Measurements from ENCODE around the gene NEGR1. TPM values are rescaled to one million over a fixed set of nuclear protein-coding genes. Genes with fewer than 3 reads are reported as not detected.

The NEGR1 gene
- polyA plus RNA-seq, 1 donor from 2014 or later, result 47.4 TPM

GRCh38 chr1:71448444-71448843 lies 833.9 kb downstream of the NEGR1 start:
- no peak overlapping the region for H2AFZ ChIP-seq (ENCODE audit: low read depth, low read length)
- H3K4me3 ChIP-seq (ENCODE audit: low read length), result no peak overlapping the region
- no peaks in the 10 kb centered on the region for H3K27me3 ChIP-seq (ENCODE audit: insufficient read depth, low read depth, low read length)

DNA sequence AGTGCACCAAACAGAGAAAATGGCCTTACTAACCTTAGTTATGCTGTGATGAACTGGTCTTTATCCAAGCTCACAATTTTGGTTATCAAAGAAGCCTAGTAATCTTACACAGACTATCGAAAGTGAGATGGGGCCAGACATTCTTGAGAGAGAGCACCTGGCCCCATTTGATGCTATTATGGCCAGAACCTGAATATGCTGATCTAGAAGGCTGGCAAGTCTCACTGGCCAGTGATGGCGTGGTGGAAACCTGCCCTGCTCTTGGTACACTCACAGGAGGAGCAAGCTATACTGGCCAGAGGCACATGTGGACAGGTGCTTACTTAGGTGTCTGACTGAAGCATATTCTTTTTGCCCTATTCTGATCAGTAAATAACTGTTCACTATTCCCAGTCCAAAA lies 843.7 kb downstream of the NEGR1 start:
- Histone ChIP-seq H3F3A (ENCODE audit: insufficient read depth, low read length, poor library complexity, severe bottlenecking) (no peaks in the 10 kb centered on the region), H3K79me2 (replicated peaks; ENCODE audit: insufficient read depth, low read length) (no peaks in the 10 kb centered on the region), H3K27me3 (ENCODE audit: insufficient read depth, low read depth, low read length) (no peaks in the 10 kb centered on the region), H3K36me3 (ENCODE audit: insufficient read depth, low read length) (no peaks in the 10 kb centered on the region), H3K27ac (ENCODE audit: low read length) (no peak overlapping the region), H3K9me3 (ENCODE audit: low read length) (no peaks in the 10 kb centered on the region), H2AFZ (ENCODE audit: low read depth, low read length) (no peak overlapping the region), H3K4me2 (ENCODE audit: low read length) (no peak overlapping the region), H3K9me2 (ENCODE audit: insufficient read depth, low read length) (no peaks in the 10 kb centered on the region), H4K20me1 (ENCODE audit: insufficient read depth) (no peaks in the 10 kb centered on the region), H3K4me3 (ENCODE audit: low read length) (no peak overlapping the region), H3K9ac (ENCODE audit: low read length) (no peak overlapping the region)
- TF ChIP-seq SMC3 (conservative IDR thresholded peaks at IDR 0.05; ENCODE audit: poor library complexity) (no peak), POLR2AphosphoS5 (IDR thresholded peaks at IDR 0.05) (no peak), TAF1 (IDR thresholded peaks at IDR 0.05; ENCODE audit: low read depth) (no peak), RAD21 (conservative IDR thresholded peaks at IDR 0.05) (no peak), EP300 (conservative IDR thresholded peaks at IDR 0.05; ENCODE audit: poor library complexity, severe bottlenecking) (no peak), MXI1 (conservative IDR thresholded peaks at IDR 0.05; ENCODE audit: poor library complexity, severe bottlenecking) (no peak), EZH2 (IDR thresholded peaks at IDR 0.05; ENCODE audit: borderline replicate concordance, insufficient read depth, low read length, poor library complexity, severe bottlenecking) (no peak)
- TF ChIP-seq, protein P1, sequence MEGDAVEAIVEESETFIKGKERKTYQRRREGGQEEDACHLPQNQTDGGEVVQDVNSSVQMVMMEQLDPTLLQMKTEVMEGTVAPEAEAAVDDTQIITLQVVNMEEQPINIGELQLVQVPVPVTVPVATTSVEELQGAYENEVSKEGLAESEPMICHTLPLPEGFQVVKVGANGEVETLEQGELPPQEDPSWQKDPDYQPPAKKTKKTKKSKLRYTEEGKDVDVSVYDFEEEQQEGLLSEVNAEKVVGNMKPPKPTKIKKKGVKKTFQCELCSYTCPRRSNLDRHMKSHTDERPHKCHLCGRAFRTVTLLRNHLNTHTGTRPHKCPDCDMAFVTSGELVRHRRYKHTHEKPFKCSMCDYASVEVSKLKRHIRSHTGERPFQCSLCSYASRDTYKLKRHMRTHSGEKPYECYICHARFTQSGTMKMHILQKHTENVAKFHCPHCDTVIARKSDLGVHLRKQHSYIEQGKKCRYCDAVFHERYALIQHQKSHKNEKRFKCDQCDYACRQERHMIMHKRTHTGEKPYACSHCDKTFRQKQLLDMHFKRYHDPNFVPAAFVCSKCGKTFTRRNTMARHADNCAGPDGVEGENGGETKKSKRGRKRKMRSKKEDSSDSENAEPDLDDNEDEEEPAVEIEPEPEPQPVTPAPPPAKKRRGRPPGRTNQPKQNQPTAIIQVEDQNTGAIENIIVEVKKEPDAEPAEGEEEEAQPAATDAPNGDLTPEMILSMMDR (IDR thresholded peaks at IDR 0.05; ENCODE audit: poor library complexity, severe bottlenecking), result no peak

More at GRCh38 chr1:71448444-71448843, 833.9 kb downstream of the NEGR1 start:
- Histone ChIP-seq H3F3A (ENCODE audit: insufficient read depth, low read length, poor library complexity, severe bottlenecking) (no peaks in the 10 kb centered on the region), H3K79me2 (replicated peaks; ENCODE audit: insufficient read depth, low read length) (no peaks in the 10 kb centered on the region), H3K9me2 (ENCODE audit: insufficient read depth, low read length) (no peaks in the 10 kb centered on the region), H3K9ac (ENCODE audit: low read length) (no peak overlapping the region), H3K9me3 (ENCODE audit: low read length) (no peaks in the 10 kb centered on the region), H3K4me2 (ENCODE audit: low read length) (no peak overlapping the region), H3K27ac (ENCODE audit: low read length) (no peak overlapping the region), H3K36me3 (ENCODE audit: insufficient read depth, low read length) (no peaks in the 10 kb centered on the region), H4K20me1 (ENCODE audit: insufficient read depth) (no peaks in the 10 kb centered on the region)
- TF ChIP-seq RAD21 (conservative IDR thresholded peaks at IDR 0.05), result no peak
- no peak for TF ChIP-seq EP300 (conservative IDR thresholded peaks at IDR 0.05; ENCODE audit: poor library complexity, severe bottlenecking)
- no peak for TF ChIP-seq POLR2AphosphoS5 (IDR thresholded peaks at IDR 0.05)
- no peak for TF ChIP-seq SMC3 (conservative IDR thresholded peaks at IDR 0.05; ENCODE audit: poor library complexity)
- TF ChIP-seq, protein P1 (IDR thresholded peaks at IDR 0.05; ENCODE audit: poor library complexity, severe bottlenecking), result no peak
- no peak for TF ChIP-seq EZH2 (IDR thresholded peaks at IDR 0.05; ENCODE audit: borderline replicate concordance, insufficient read depth, low read length, poor library complexity, severe bottlenecking)
- TF ChIP-seq TAF1 (IDR thresholded peaks at IDR 0.05; ENCODE audit: low read depth), result no peak
- TF ChIP-seq REST (IDR thresholded peaks at IDR 0.05; ENCODE audit: borderline replicate concordance), result no peak
- TF ChIP-seq MXI1 (conservative IDR thresholded peaks at IDR 0.05; ENCODE audit: poor library complexity, severe bottlenecking), result no peak
